Body of pancreas (tissue), 4 donors: ENCODE measurements around the gene HOXB3. TPM values are rescaled to one million over a fixed set of nuclear protein-coding genes. Genes with fewer than 3 reads are reported as not detected.

Experiments used
- ATAC-seq: fragments of 150-250 bp; one replicate; pipeline ENCODE4 v1.9.1; 2016
- DNase-seq, 4 donors: peaks; one replicate each; pipeline ENCODE4 v3.0.0-alpha.2; 2019
- H3K27ac ChIP-seq, 4 donors: fragments of 200-600 bp; sonication (generic); 1 replicate in 3 of 4; 2 replicates in 1 of 4; pipeline versions ENCODE4 v1.5.1 to v1.6.1; 2016 to 2019; ENCODE audit warnings: mild to moderate bottlenecking in 1 of 4, mixed read lengths in 1 of 4, moderate library complexity in 1 of 4
- H3K27me3 ChIP-seq, 2 donors: fragments of 200-600 bp; sonication (generic); one replicate each; pipeline ENCODE4 v1.6.0; 2016; ENCODE audit warnings: mild to moderate bottlenecking in 1 of 2
- H3K36me3 ChIP-seq, 2 donors: fragments of 200-600 bp; sonication (generic); replicated peaks in 1 of 2; 2 replicates each; pipeline ENCODE4 v1.5.1; 2016; ENCODE audit warnings: low read depth in 2 of 2; ENCODE audit not compliant: insufficient read depth in 1 of 2
- H3K4me1 ChIP-seq: fragments of 200-600 bp; sonication (generic); one replicate; pipeline ENCODE4 v1.6.0; 2016
- H3K4me3 ChIP-seq, 2 donors: fragments of 200-600 bp; sonication (generic); 1 replicate in 1 of 2; 2 replicates in 1 of 2; pipeline ENCODE4 v1.5.1; 2016 to 2019
- H3K9me3 ChIP-seq, 3 donors: fragments of 200-600 bp; sonication (generic); 1 replicate in 2 of 3; 2 replicates in 1 of 3; pipeline ENCODE4 v1.5.1; 2016
- CTCF ChIP-seq, 7 experiments: fragments of 450-650 bp in 4 of 7; fragments of 200-600 bp in 3 of 7; sonication (generic) in 3 of 7; IDR thresholded peaks; one replicate each; pipeline ENCODE4 v1.5.1; 2016 to 2019; ENCODE audit warnings: antibody characterized with exemption in 7 of 7
- POLR2A ChIP-seq, 3 donors: fragments of 450-650 bp; IDR thresholded peaks; one replicate each; pipeline ENCODE4 v1.6.1; 2016; ENCODE audit warnings: antibody characterized with exemption in 3 of 3, mild to moderate bottlenecking in 2 of 3
- WGBS, 2 donors: methylation state at CpG; one replicate each; pipeline ENCODE4 v1.1.5; 2017; 5-methylcytosine and 5-hydroxymethylcytosine counted together
- intact Hi-C: fragments of 100-400 bp; cut with DNase I; formaldehyde crosslinking; loops from one replicate; pipeline ENCODE4 v1.15.1; 2023
- total RNA-seq, 2 donors: library from RNA; depleted of rRNA; stranded (reverse); fragments of >200 nt; gene quantifications; one replicate each; pipeline ENCODE4 v1.1.0, GENCODE V29; 2016

HOXB3 gene
- total RNA-seq, 2 donors from 2014 or later: 2.9 TPM; not detected in 1

- DNase-seq (no peak), ATAC-seq (no peak)
- Histone ChIP-seq H3K9me3 (no peaks in the 10 kb centered on the region), H3K27me3 (peaks cover 0 to 28% of the 10 kb centered on the region in 2 donors), H3K36me3 (no peaks in the 10 kb centered on the region), H3K27ac (peak overlapping the region in 1 of 4 donors; percentile 7), H3K4me1 (peaks cover 21% of the 10 kb centered on the region), H3K4me3 (no peak overlapping the region)
- TF ChIP-seq POLR2A (IDR thresholded peaks at IDR 0.05): no peak
- TF ChIP-seq CTCF (IDR thresholded peaks at IDR 0.05): no peak
- WGBS, 2 donors: 53 to 58% methylated on average over 16 of the region's 16 CpGs
- intact Hi-C loops: no loop called here
Observed at GRCh38 chr17:48559122-48559839, 30.8 kb downstream of the HOXB3 start.

DNA sequence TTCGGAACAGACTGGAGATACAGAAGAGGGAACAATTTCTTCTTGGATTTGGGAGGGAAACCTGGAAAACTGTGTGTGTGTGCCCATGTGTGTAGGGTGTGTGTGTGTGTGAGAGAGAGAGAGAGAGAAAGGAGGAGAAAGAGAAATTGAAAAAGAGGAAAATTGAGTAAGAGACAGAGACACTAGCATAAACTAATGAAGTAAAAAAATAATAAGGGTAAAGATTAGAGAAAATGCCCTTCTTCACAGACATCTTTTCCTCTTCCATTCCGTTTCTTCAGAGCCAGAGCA, 31.3 kb downstream of the HOXB3 start:
- no peaks in the 10 kb centered on the region for H3K9me3 ChIP-seq
- ATAC-seq (no peak), DNase-seq (no peak)
- H3K27ac ChIP-seq: peak overlapping the region in 1 of 4 donors; percentile 16
- H3K4me1 ChIP-seq: peaks cover 22% of the 10 kb centered on the region
- intact Hi-C loops: no loop called here
- no peak overlapping the region for H3K4me3 ChIP-seq
- TF ChIP-seq POLR2A (IDR thresholded peaks at IDR 0.05) (no peak), CTCF (IDR thresholded peaks at IDR 0.05) (no peak)
- H3K27me3 ChIP-seq: peaks cover 0 to 25% of the 10 kb centered on the region in 2 donors
- H3K36me3 ChIP-seq: no peaks in the 10 kb centered on the region
- WGBS, 2 donors: 60 to 65% methylated on average over 2 of the region's 2 CpGs

DNA sequence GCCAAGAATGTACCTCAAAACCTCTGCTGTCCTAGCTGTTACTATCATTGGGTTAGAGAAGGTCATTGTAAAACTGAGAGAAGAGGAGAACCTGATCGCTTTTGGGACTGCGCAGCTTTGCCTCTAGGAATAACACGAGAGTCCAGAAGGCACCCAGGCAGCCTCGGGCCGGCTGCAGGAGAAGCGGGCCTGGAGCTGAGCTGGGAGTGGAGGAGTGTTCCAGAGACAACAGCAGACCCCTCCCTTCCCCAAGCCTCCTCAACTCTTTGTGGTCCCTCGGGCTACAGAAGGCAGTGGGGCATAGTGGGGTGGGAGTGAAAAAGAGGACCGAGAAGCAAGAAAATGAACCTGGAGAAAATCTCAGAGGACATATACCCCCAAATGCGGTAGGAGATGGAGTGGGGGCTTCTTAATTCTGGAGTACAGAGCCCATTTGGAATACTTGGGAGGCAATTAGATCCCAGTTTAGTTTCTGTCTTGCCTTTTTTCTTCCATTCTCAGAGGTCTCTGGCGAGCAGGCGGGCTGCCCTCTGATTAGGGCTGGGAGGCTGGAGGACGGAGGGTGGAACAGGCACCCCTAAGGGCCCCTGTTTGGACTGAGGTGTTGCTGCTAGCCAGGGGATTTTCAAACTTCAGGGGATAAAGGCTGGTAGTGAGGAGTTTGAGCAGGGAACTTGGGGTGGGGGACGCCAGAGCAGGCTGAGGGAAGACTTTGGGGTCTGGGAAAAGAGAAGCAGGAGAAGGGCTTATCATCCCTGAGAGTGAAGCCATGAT, 31.8 kb downstream of the HOXB3 start:
- DNase-seq (no peak), ATAC-seq (no peak)
- Histone ChIP-seq H3K36me3 (no peaks in the 10 kb centered on the region), H3K27ac (peak overlapping the region in 1 of 4 donors; percentile 16), H3K9me3 (no peaks in the 10 kb centered on the region), H3K27me3 (peaks cover 0 to 20% of the 10 kb centered on the region in 2 donors), H3K4me3 (no peak overlapping the region), H3K4me1 (peaks cover 22% of the 10 kb centered on the region)
- 49 to 55% methylated on average over 13 of the region's 13 CpGs for WGBS, 2 donors
- intact Hi-C loops: no loop called here
- TF ChIP-seq CTCF (IDR thresholded peaks at IDR 0.05): no peak
- TF ChIP-seq POLR2A (IDR thresholded peaks at IDR 0.05): no peak

- Histone ChIP-seq H3K9me3 (no peaks in the 10 kb centered on the region), H3K36me3 (no peaks in the 10 kb centered on the region), H3K27me3 (peaks cover 0 to 21% of the 10 kb centered on the region in 2 donors), H3K4me3 (no peak overlapping the region), H3K27ac (peak overlapping the region in 1 of 4 donors; percentile 11), H3K4me1 (peaks cover 14% of the 10 kb centered on the region)
- no peak for DNase-seq
- ATAC-seq: no peak
- intact Hi-C loops: no loop called here
- WGBS, 2 donors: 65 to 69% methylated on average over 7 of the region's 7 CpGs
- TF ChIP-seq CTCF (IDR thresholded peaks at IDR 0.05): no peak
- no peak for TF ChIP-seq POLR2A (IDR thresholded peaks at IDR 0.05)
Observed at GRCh38 chr17:48556576-48557401, 33.3 kb downstream of the HOXB3 start.
